ENCODE data around the gene ROBO2.

ROBO2 gene

GRCh38 chr3:77298417-77298816 lies 258.5 kb downstream of the ROBO2 start:
- POLR2A ChIA-PET = no interaction called here
- DNase-seq (ENCODE audit: extremely low spot score) = no peak
- TF ChIP-seq LEF1 (IDR thresholded peaks at IDR 0.05; ENCODE audit: borderline replicate concordance) (no peak), HDGF (IDR thresholded peaks at IDR 0.05; ENCODE audit: borderline replicate concordance) (no peak), FOXA1 (IDR thresholded peaks at IDR 0.05) (no peak), NFRKB (IDR thresholded peaks at IDR 0.05) (no peak), CTBP1 (IDR thresholded peaks at IDR 0.05; ENCODE audit: borderline replicate concordance) (no peak), TARDBP (IDR thresholded peaks at IDR 0.05) (no peak), PKNOX1 (IDR thresholded peaks at IDR 0.05) (no peak), FOXK2 (IDR thresholded peaks at IDR 0.05) (no peak), SP1 (IDR thresholded peaks at IDR 0.05) (no peak), BHLHE40 (IDR thresholded peaks at IDR 0.05; ENCODE audit: borderline replicate concordance) (no peak), SUZ12 (IDR thresholded peaks at IDR 0.05) (no peak)
- CTCF ChIA-PET = no interaction called here

DNA sequence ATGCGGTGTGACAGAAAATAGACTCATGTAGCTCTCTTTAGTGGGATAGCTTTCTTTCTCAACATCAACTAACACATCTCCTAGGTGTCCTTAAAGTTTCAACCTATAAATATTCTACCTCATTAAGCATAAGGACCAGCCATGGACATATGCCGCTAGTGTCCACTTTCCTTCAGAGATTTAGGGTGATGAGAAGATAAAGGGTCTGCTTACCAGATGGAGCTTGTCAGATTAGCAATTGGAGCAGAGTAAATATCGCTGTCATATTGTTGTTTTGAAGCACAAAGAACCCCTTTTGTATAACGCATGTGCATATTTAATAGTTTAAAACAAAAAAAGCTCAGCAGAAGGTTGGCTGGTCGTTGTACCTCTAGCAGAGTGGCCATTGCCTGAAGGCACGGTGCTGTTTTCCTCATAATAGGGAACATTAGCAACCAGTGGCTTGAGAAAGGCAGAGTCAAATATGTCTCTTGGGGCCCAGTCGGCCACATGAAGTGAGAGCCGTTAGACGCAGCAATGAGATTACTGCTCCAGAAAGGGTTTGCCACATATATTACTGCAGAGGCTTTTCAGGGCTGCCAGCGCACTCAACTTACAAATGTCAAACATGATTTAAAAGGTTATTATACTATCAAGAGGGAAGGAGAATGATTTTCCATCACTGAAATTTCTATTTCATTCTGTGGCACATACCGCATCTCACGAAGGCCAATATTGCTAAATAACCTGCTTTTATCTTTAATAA lies 264.2 kb downstream of the ROBO2 start:
- TF ChIP-seq PKNOX1 (IDR thresholded peaks at IDR 0.05) (peak; percentile 25; the same call in 1 of the 2 replicates), SP1 (IDR thresholded peaks at IDR 0.05) (no peak), ZNF384 (IDR thresholded peaks at IDR 0.05) (no peak), FOXK2 (IDR thresholded peaks at IDR 0.05) (no peak)
- DNase-seq (ENCODE audit: extremely low spot score) = peak; percentile 18
- ChIA-PET POLR2A (no interaction called here), CTCF (interaction anchor here (1.3 kb wide), 1 partner anchor 265 kb away, joined by 4 read pairs; no protein-coding TSS in a partner anchor)

DNA sequence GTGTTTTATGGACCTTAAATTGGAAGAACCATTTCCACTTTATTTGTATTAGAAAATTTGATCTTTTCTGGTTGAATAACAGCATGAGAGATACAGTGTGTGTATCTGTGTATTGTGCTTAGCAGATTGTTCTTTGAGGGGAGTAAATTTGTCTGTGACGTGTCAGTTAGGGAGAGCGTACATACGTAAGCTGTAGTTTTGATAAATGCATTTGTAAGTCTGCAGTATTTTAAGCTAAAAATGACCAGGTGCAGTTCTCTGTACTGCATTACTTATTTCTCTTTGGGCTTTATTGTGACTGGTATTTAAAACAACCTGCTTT lies 264.8 kb downstream of the ROBO2 start:
- TF ChIP-seq ZNF384 (IDR thresholded peaks at IDR 0.05) (no peak), ARNT (IDR thresholded peaks at IDR 0.05) (no peak), LEF1 (IDR thresholded peaks at IDR 0.05; ENCODE audit: borderline replicate concordance) (no peak), FOXM1 (IDR thresholded peaks at IDR 0.05; ENCODE audit: borderline replicate concordance) (no peak)
- CTCF ChIA-PET = interaction anchor here (0.6 to 1.3 kb wide), 2 partner anchors 15 to 266 kb away, joined by 3 to 4 read pairs; no protein-coding TSS in a partner anchor
- POLR2A ChIA-PET = no interaction called here
- no peak for DNase-seq (ENCODE audit: extremely low spot score)

GRCh38 chr3:77309460-77309859 lies 269.6 kb downstream of the ROBO2 start:
- DNase-seq (ENCODE audit: extremely low spot score) = no peak
- TF ChIP-seq FOXA1 (IDR thresholded peaks at IDR 0.05) (no peak), PKNOX1 (IDR thresholded peaks at IDR 0.05) (no peak), TARDBP (IDR thresholded peaks at IDR 0.05) (no peak), HDGF (IDR thresholded peaks at IDR 0.05; ENCODE audit: borderline replicate concordance) (no peak), SUZ12 (IDR thresholded peaks at IDR 0.05) (no peak), L3MBTL2 (conservative IDR thresholded peaks at IDR 0.05) (no peak), NFRKB (IDR thresholded peaks at IDR 0.05) (no peak), ELF4 (IDR thresholded peaks at IDR 0.05) (no peak)
- POLR2A ChIA-PET = no interaction called here
- CTCF ChIA-PET = interaction anchor here (1.9 kb wide), 1 partner anchor 11 kb away, joined by 6 read pairs; no protein-coding TSS in a partner anchor

DNA sequence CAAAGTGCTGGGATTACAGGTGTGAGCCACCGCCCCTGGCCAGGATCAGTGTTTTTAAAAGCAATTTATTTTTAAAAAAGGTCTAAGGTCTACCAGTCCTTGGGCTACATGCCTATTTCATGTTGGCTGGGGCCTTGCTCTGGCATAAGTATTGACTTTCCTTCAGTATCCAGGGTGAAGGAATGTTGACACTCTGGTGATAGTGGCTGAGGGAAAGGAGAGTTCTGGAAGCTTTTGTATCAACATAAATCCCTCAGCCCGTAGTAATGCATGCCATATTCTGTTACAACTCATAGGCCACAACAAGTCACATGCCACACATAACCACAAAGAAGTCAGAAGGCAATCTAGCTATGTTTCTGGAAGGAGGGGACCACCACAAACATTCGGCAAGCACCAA lies 273.9 kb downstream of the ROBO2 start:
- TF ChIP-seq ELF4 (IDR thresholded peaks at IDR 0.05) (no peak), CTBP1 (IDR thresholded peaks at IDR 0.05; ENCODE audit: borderline replicate concordance) (no peak), PKNOX1 (IDR thresholded peaks at IDR 0.05) (no peak)
- no peak for DNase-seq (ENCODE audit: extremely low spot score)
- CTCF ChIA-PET = no interaction called here
- POLR2A ChIA-PET = no interaction called here

DNA sequence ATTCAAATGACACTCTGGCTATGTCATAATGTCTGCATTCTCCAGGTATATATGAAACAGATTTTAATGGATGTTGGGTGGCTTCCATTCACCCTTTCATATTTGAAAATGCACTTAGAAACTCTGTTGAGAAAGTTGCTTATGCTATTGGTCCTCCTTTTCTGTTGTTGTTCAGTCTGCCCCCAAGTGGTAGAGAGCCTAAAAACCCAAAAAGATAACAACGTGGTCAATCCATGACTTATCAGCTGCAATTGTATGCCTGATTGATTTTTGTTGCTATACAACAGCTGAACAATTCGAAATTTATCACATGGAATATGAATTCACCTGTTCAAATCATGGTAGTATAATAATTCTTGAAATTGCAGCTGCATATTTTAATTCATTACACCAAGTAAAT lies 279.8 kb downstream of the ROBO2 start:
- ChIA-PET POLR2A (no interaction called here), CTCF (interaction anchor here (0.6 to 1.7 kb wide), 9 partner anchors 8 to 1435 kb away, joined by 3 to 21 read pairs (median 4); partner anchors contain the start of gene ROBO2)
- TF ChIP-seq NFRKB (IDR thresholded peaks at IDR 0.05) (no peak), ZNF384 (IDR thresholded peaks at IDR 0.05) (no peak), FOXA1 (IDR thresholded peaks at IDR 0.05) (no peak), BHLHE40 (IDR thresholded peaks at IDR 0.05; ENCODE audit: borderline replicate concordance) (no peak), PKNOX1 (IDR thresholded peaks at IDR 0.05) (no peak), TARDBP (IDR thresholded peaks at IDR 0.05) (no peak), FOXK2 (IDR thresholded peaks at IDR 0.05) (no peak), ARNT (IDR thresholded peaks at IDR 0.05) (no peak), L3MBTL2 (conservative IDR thresholded peaks at IDR 0.05) (no peak), LEF1 (IDR thresholded peaks at IDR 0.05; ENCODE audit: borderline replicate concordance) (no peak), CTBP1 (IDR thresholded peaks at IDR 0.05; ENCODE audit: borderline replicate concordance) (no peak)
- peak; percentile 16 for DNase-seq (ENCODE audit: extremely low spot score)

All from HEK293T (cell line).